K562 (cell line): Measurements from ENCODE around the gene CNTNAP4. TPM values are rescaled to one million over a fixed set of nuclear protein-coding genes. Genes with fewer than 3 reads are reported as not detected.

Experiments used
- CAMTA2 ChIP-seq: fragments of 250-450 bp; sonication (Bioruptor Pico); conservative IDR thresholded peaks from 2 replicates; pipeline ENCODE4 v1.5.1; 2022
- CBX8 ChIP-seq: fragments of 200-600 bp; sonication (generic); IDR thresholded peaks from 2 replicates; pipeline ENCODE4 v1.6.1; 2012; ENCODE audit warnings: borderline replicate concordance, mixed run types, low read depth, mild to moderate bottlenecking, moderate library complexity, mixed read lengths, low read length, control low read depth, inconsistent platforms; ENCODE audit not compliant: poor library complexity, severe bottlenecking; ENCODE audit errors: extremely low read depth
- CTBP1 ChIP-seq: fragments of 450-650 bp; IDR thresholded peaks from 2 replicates; pipeline ENCODE4 v1.6.1; 2016; ENCODE audit warnings: borderline replicate concordance
- MYC ChIP-seq, 2 experiments: fragments of 250-450 bp in 1 of 2; sonication (Bioruptor Pico) in 1 of 2; IDR thresholded peaks; 2 replicates each; pipeline versions ENCODE4 v1.5.1 to v1.6.1; 2012 to 2021; ENCODE audit warnings: low read depth in 2 of 2, borderline replicate concordance in 1 of 2, improper control_type of control experiment in 1 of 2, low read length in 1 of 2, mild to moderate bottlenecking in 1 of 2, moderate library complexity in 1 of 2
- PRMT5 ChIP-seq: sonication (generic); formaldehyde crosslinking; IDR thresholded peaks from 2 replicates; pipeline ENCODE4 v1.5.0; 2020; ENCODE audit warnings: missing genetic modification reagents
- TCF7L2 ChIP-seq: fragments of 150-350 bp; IDR thresholded peaks from 2 replicates; pipeline ENCODE4 v1.6.1; 2016; ENCODE audit warnings: low read depth, mild to moderate bottlenecking, low read length, moderate library complexity
- THRAP3 ChIP-seq: fragments of 450-650 bp; IDR thresholded peaks from 2 replicates; pipeline ENCODE4 v1.6.1; 2016; ENCODE audit warnings: mild to moderate bottlenecking, inconsistent platforms, borderline replicate concordance
- ZNF551 ChIP-seq: fragments of 250-450 bp; sonication (Bioruptor Pico); IDR thresholded peaks from 2 replicates; pipeline ENCODE4 v1.5.0; 2021; ENCODE audit warnings: mild to moderate bottlenecking, moderate library complexity
- polyA plus RNA-seq, 8 experiments: library from polyadenylated mRNA; depleted of rRNA in 4 of 8; stranded (reverse) in 5 of 8; unstranded in 3 of 8; fragments of >200 nt; fragmentation: Nextera tagmentation in 2 of 8; fragmentation: Illumina TruSeq in 1 of 8; extraction: Ambion mirVana in 2 of 8; extraction: Trizol in 1 of 8; gene quantifications; 2 replicates each; pipeline versions ENCODE4 v1.2.1 to v1.2.3, GENCODE V29; 2011 to 2014; ENCODE audit warnings: inconsistent platforms in 1 of 8, missing spikeins in 1 of 8
- total RNA-seq, 7 experiments: library from RNA; depleted of rRNA in 6 of 7; stranded (reverse); fragments of >200 nt in 6 of 7; fragmentation: Illumina TruSeq in 2 of 7; extraction: Trizol in 2 of 7; gene quantifications; 2 replicates each; pipeline versions ENCODE4 v1.2.1 to v1.2.3, GENCODE V29; 2011 to 2021; ENCODE audit warnings: low replicate concordance in 1 of 7
- TF ChIP-seq, protein P1 (sequence below): fragments of 450-650 bp; formaldehyde crosslinking; IDR thresholded peaks from 2 replicates; pipeline ENCODE4 v1.4.0; 2020; ENCODE audit warnings: mild to moderate bottlenecking, mixed read lengths
- TF ChIP-seq, protein P2 (sequence below), 2 experiments: fragments of 450-650 bp; IDR thresholded peaks; 2 replicates each; pipeline ENCODE4 v1.6.1; 2018; ENCODE audit warnings: mild to moderate bottlenecking in 2 of 2, low read depth in 1 of 2; ENCODE audit not compliant: partially characterized antibody in 2 of 2

The CNTNAP4 gene
- total and polyA plus RNA-seq, 9 of the 15 experiments (the other 6 are each of a cell fraction or from before 2014, with no cell fraction given), result not detected

DNA sequence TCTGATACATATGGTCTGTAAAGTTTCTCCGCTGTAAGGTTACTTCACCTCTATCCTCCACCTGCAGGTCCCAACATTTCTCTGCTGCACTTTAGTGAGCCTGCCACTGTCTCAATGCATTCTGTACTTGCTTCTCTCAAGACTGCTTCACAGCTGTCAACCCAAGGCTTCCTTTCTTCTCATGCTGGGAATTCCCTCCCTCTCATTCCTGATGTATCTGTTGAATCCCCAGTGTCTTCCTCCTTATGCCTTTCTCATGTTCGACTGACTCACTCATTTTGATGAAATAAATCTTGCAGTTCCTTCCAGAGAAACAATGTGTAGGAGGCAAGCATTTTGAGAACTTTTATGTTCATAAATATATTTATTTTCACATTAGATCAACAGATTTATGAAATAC lies 288.3 kb downstream of the CNTNAP4 start (continued):
- TF ChIP-seq THRAP3 (no peak), CTBP1 (no peak), MYC (IDR thresholded peaks at IDR 0.05; ENCODE audit: low read depth, low read length) (no peak), MYC (CRISPR knock-in tag; IDR thresholded peaks at IDR 0.05; ENCODE audit: borderline replicate concordance, low read depth) (no peak), PRMT5 (CRISPR knock-in tag) (no peak), CBX8 (no peak), ZNF551 (CRISPR knock-in tag) (no peak), CAMTA2 (CRISPR knock-in tag) (no peak), TCF7L2 (no peak)
- TF ChIP-seq, protein P1, sequence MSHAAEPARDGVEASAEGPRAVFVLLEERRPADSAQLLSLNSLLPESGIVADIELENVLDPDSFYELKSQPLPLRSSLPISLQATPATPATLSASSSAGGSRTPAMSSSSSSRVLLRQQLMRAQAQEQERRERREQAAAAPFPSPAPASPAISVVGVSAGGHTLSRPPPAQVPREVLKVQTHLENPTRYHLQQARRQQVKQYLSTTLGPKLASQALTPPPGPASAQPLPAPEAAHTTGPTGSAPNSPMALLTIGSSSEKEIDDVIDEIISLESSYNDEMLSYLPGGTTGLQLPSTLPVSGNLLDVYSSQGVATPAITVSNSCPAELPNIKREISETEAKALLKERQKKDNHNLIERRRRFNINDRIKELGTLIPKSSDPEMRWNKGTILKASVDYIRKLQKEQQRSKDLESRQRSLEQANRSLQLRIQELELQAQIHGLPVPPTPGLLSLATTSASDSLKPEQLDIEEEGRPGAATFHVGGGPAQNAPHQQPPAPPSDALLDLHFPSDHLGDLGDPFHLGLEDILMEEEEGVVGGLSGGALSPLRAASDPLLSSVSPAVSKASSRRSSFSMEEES (CRISPR knock-in tag), result no peak
- TF ChIP-seq, protein P2, sequence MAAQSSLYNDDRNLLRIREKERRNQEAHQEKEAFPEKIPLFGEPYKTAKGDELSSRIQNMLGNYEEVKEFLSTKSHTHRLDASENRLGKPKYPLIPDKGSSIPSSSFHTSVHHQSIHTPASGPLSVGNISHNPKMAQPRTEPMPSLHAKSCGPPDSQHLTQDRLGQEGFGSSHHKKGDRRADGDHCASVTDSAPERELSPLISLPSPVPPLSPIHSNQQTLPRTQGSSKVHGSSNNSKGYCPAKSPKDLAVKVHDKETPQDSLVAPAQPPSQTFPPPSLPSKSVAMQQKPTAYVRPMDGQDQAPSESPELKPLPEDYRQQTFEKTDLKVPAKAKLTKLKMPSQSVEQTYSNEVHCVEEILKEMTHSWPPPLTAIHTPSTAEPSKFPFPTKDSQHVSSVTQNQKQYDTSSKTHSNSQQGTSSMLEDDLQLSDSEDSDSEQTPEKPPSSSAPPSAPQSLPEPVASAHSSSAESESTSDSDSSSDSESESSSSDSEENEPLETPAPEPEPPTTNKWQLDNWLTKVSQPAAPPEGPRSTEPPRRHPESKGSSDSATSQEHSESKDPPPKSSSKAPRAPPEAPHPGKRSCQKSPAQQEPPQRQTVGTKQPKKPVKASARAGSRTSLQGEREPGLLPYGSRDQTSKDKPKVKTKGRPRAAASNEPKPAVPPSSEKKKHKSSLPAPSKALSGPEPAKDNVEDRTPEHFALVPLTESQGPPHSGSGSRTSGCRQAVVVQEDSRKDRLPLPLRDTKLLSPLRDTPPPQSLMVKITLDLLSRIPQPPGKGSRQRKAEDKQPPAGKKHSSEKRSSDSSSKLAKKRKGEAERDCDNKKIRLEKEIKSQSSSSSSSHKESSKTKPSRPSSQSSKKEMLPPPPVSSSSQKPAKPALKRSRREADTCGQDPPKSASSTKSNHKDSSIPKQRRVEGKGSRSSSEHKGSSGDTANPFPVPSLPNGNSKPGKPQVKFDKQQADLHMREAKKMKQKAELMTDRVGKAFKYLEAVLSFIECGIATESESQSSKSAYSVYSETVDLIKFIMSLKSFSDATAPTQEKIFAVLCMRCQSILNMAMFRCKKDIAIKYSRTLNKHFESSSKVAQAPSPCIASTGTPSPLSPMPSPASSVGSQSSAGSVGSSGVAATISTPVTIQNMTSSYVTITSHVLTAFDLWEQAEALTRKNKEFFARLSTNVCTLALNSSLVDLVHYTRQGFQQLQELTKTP (IDR thresholded peaks at IDR 0.05; ENCODE audit: low read depth in 1 of 2, partially characterized antibody in 2 of 2), result no peak
- TF ChIP-seq, all 486 proteins: peak for 0
